Medulla oblongata (tissue), 1 donor: Measurements from ENCODE around the gene SSUH2.
"Not testable (repeated sequence)": the region's sequence is repeated elsewhere in the genome, so short reads cannot be mapped to it uniquely, and the experiment has no call there.

Experiments used
- DNase-seq: peaks from one replicate; pipeline ENCODE4 v3.0.0-alpha.2; 2015; ENCODE audit errors: extremely low spot score

The SSUH2 gene, protein sequence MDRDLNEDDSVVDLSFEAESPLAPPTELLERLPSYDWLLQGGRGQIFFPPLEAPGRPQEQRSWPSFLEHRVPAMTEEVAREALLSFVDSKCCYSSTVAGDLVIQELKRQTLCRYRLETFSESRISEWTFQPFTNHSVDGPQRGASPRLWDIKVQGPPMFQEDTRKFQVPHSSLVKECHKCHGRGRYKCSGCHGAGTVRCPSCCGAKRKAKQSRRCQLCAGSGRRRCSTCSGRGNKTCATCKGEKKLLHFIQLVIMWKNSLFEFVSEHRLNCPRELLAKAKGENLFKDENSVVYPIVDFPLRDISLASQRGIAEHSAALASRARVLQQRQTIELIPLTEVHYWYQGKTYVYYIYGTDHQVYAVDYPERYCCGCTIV

DNA sequence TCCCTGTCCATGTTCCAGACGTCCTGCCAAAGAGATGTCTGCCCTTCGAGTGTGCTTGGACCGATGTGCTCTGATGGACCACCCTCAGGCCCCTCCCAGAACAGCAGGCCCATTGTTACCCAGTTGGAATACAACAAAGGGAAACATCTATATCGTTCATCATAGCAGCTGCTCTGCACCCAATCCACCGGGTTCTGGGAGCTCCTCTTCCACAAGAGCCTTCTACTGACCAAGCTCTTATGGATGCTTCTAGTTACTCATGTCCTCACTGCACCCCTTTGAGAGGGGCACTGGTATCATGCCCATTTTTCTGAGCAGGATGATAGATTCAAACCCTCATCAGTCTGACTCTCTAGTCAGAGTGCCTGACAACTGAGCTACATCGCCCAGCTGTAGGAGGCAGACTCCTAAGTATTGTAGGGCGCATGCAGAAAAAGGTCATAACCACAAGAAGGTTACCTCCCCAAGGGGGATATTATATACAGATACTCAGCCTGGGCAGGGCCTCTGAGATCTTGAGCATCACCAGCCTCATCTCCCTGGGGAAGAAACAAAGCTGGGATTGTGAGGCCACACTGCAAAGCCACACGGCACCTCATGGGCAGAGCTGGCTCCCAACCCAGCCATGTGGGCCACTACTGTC lies at the start of gene SSUH2:
SSUH2 (minus strand) TSS at position 51 of the 643 bp plus-strand sequence; CDS start at position 11, 40 bp downstream.
- no peak for DNase-seq

DNA sequence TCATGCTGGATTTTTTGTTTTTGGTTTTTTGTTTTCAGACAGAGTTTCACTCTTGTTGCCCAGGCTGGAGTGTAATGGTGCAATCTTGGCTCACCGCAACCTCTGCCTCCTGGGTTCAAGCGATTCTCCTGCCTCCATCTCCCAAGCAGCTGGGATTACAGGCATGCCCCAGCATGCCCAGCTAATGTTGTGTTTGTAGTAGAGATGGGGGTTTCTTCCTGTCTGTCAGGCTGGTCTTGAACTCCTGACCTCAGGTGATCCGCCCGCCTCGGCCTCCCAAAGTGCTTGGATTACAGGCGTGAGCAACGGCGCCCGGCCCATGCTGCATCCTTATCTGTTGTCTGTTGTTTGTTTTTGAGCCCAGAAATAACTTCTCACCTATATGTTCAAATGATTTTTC lies 46.7 kb upstream of the SSUH2 start:
- DNase-seq = not testable (repeated sequence)

DNA sequence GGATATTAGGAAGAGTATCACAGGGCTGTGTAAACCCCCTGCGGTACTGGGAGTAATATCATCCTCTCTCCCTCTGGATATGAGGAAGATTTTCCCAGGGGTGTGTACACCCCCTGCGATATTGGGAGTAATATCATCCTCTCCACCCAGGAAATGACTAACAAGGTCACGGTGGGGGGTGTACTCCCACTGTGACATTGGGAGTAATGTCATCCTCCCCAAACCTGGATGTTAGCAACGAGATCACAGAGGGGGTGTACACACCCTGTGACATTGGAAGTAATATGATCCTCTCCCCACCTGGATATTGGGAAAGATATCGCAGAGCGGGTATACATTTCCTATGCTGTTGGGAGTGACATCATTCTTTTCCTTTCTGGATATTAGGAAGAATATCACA lies 40.4 kb upstream of the SSUH2 start:
- not testable (repeated sequence) for DNase-seq

DNA sequence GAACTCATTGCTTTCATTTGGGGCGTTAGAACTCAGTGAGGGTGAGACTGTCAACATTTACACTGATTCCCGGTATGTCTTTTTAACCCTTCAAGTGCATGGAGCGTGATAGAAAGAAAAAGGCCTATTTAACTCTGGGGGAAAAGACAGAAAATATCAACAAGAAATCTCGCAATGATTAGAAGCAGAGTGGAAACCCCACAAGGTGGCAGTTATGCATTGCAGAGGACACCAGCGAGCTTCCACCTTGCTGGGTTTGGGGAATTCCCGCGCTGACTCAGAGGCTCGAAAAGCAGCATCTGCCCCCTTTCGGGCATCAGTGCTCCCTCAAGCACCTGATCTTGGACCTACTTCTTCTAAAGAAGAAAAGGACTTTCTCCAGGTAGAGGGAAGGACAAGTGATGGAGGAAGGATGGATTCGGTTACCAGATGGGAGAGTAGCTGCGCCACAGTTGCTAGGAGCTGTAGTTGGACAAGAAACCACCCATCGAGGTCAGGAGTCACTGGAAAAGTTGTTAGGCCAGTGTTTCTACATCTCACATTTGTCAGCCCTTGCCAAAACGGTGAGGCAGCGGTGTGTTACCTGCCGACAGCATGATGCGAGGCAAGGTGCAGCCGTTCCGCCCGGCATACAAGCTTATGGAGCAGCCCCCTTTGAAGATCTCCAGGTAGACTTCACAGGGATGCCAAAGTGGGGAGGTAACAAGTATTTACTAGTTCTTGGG lies 38.4 kb upstream of the SSUH2 start:
- not testable (repeated sequence) for DNase-seq

DNA sequence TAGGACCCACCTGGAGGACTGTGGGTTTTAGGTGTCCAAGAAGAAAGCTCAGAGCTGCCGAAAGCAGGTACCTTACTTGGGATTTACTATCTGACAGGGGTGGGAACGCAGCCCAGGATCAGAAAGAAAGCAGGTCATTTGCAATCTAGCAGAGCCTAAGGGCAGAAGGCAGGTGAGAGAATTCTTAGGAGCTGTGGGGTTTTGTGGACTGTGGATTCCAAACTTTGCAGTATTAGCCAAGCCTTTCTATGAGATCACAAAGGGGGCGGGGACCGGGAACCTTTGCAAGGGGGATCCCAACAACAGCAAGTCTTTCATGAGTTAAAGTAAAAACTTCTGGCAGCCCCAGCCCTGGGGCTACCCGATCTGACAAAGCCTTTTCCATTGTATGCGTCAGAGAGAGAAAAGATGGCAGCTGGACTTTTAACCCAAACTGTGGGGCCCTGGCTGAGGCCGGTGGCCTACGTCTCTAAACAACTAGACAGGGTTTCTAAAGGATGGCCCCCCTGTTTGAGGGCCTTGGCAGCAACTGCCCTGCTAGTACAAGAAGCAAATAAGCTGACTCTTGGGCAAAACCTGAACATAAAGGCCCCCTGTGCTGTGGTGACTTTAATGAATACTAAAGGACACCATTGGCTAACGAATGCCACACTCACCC lies 37.4 kb upstream of the SSUH2 start:
- not testable (repeated sequence) for DNase-seq

DNA sequence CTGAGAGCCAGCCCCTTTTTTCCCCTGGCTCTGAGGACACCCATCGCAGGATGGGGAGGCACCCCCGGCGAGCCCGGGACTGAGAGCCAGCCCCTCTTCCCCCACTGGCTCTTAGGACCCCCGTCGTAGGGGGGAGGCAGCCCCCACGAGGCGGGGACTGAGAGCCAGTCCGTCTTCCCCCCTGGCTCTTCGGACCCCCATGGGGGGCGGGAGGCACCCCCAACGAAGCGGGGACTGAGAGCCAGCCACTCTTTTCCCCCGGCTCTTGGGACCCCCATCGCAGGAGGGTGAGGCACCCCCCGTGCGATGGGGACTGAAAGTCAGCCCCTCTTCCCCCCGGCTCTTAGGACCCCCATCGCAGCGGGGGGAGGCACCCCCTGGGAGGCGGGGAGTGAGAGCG lies 36.8 kb upstream of the SSUH2 start:
- DNase-seq = no peak

DNA sequence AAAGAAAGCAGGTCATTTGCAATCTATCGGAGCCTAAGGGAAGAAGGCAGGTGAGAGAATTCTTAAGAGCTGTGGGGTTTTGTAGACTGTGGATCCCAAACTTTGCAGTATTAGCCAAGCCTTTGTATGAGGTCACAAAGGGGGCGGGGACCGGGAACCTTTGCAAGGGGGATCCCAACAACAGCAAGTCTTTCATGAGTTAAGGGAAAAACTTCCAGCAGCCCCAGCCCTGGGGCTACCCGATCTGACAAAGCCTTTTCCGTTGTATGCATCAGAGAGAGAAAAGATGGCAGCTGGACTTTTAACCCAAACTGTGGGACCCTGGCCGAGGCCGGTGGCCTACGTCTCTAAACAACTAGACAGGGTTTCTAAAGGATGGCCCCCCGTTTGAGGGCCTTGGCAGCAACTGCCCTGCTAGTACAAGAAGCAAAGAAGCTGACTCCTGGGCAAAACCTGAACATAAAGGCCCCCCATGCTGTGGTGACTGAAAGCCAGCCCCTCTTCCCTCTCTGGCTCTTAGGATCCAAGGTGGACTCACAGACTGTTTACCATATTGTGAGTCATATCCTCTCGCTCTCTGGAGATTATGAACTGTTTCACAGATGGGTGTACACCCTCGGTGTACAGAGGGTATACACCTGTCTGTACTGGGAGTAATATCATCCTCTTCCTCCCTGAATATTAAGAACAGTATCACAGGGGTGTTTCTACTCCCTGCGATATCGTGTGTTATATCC lies 35.4 kb upstream of the SSUH2 start:
- not testable (repeated sequence) for DNase-seq

DNA sequence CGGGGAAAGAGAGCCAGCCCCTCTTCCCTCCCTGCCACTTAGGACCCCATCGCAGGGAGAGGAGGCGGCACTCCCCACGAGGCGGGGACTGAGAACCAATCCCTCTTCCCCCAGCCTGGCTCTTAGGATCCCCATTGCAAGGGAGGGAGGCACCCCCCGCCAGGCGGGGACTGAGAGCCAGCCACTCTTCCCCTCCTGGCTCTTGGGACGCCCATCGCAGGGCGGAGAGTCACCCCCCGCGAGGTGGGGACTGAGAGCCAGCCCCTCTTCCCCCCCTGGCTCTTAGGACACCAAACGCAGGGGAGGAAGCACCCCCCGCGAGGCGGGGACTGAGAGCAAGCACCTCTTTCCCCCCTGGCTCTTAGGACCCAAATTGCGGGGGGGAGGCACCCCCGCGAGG lies 34.2 kb upstream of the SSUH2 start:
- no peak for DNase-seq

DNA sequence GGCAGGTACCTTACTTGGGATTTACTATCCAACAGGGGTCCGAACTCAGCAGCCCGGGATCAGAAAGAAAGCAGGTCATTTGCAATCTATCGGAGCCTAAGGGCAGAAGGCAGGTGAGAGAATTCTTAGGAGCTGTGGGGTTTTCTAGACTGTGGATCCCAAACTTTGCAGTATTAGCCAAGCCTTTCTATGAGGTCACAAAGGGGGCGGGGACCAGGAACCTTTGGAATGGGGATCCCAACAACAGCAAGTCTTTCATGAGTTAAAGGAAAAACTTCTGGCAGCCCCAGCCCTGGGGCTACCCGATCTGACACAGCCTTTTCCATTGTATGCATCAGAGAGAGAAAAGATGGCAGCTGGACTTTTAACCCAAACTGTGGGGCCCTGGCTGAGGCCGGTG lies 32.7 kb upstream of the SSUH2 start:
- not testable (repeated sequence) for DNase-seq

DNA sequence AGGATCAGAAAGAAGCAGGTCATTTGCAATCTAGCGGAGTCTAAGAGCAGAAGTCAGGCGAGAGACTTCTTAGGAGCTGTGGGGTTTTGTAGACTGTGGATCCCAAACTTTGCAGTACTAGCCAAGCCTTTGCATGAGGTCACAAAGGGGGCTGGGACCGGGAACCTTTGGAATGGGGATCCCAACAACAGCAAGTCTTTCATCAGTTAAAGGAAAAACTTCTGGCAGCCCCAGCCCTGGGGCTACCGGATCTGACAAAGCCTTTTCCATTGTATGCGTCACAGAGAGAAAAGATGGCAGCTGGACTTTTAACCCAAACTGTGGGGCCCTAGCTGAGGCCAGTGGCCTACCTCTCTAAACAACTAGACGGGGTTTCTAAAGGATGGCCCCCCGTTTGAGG lies 31.0 kb upstream of the SSUH2 start:
- DNase-seq = not testable (repeated sequence)

DNA sequence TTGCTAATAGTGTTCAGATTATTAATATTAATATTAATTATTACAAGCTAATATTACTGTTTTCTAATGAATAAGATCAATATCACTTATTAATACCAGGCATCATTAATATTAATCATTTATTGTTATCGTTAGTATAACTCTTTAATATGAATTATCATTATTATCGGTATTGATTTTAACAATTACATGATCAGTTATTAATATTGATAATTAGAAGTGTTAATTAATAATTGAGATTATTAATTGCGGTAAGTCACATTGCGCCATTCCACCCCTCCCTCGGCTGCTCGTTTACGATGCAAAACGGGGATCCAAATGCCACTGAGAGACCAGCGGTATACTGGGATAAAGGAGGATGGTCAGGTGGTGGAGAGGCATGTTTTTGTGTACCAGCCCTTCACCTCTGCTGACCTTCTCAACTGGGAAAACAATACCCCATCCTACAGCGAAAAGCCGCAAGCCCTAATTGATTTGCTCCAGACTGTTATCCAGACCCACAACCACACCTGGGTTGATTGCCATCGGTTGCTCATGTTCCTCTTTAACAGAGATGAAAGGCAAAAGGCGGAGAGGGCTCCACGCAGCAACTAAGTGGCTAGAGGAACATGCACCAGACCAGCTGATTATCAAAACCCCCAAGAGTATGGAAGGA lies 28.6 kb upstream of the SSUH2 start:
- DNase-seq = no peak

DNA sequence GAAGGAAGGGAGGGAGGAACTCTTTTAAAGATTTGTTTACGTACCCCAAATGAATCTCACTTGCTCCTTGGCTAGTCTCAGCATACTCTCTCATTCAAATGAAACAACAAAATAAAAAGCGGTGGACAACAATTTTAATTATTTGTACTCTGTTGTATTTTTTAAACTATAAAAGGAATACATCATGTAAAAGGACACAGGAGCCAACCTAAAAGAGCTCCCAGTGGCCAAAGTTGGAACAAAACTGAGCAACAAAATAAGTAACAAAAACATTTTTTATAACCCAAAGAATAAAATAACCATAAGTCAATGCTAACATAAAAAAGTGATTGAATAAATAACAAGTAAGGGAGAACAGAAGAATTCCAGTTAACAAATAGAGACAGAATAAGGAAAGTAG lies 24.4 kb upstream of the SSUH2 start:
- DNase-seq = no peak

DNA sequence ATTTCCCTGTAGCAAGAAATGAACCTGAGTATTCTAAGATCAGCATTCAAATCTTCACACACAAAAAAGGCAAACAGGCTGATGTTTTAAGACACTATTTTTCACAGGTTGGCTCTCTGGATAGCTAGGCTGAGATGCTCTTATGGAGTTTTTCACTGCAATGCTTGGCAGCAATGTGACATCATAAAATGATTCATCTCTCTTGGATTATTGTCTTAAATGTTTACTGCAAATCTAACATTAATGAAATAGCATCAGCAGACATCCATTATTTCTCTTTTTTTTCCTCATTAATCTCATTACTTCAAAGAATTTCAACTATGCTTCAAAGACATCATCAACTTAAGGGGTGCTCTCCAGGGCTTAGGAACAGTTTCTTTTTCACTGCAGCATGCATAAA lies 23.6 kb upstream of the SSUH2 start:
- DNase-seq = no peak

DNA sequence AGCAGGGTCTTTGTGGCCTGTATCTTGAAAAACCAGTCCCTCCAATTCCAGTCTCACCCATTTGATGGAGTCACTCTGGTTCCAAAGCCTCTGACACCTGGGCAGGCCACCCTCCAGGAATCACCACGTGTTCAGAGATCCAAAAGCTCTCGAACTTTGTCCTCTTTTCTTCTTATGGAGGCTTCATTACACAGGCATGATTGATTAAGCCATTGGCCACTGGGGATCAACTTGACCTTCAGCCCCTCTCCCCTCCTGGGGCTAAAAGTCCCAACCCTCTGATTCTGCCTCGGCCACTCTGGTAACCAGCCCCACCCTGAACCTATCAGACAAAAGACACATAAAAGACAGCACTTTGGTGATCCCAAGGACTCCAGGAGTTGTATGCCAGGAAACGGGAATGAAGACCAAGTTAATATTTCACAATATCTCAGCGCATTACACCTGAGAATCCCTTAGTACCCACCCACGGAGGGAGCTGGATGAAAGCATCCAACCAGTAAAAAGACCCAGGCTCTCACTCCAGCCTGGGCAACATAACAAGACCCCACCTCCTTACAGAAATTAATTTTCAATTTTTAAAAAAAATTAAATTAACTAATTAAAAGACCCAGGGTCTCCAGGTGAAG lies 23.0 kb upstream of the SSUH2 start:
- DNase-seq = no peak

DNA sequence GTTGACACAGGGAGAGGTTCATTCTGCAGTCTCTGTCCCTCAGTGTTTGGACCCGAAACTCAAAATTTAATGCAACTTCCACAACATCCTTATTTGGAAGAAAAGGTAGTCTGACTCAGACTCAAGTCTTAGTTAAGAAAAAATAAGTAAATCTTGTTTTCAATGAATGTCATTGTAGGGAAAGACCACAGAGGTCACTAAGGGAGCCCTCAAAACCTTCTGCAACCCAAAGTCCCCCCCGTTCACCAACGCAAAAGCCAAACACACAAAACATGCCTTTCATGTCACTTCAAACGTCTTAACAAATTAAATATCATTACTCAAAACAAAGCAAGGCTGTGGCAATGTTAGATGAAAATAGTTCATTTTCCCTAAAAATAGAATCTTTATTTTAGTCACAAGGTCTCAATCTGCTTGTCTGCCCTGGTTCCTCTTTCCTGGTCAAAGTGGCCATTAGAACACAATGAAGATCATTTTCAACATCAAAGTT lies 20.9 kb upstream of the SSUH2 start:
- no peak for DNase-seq

DNA sequence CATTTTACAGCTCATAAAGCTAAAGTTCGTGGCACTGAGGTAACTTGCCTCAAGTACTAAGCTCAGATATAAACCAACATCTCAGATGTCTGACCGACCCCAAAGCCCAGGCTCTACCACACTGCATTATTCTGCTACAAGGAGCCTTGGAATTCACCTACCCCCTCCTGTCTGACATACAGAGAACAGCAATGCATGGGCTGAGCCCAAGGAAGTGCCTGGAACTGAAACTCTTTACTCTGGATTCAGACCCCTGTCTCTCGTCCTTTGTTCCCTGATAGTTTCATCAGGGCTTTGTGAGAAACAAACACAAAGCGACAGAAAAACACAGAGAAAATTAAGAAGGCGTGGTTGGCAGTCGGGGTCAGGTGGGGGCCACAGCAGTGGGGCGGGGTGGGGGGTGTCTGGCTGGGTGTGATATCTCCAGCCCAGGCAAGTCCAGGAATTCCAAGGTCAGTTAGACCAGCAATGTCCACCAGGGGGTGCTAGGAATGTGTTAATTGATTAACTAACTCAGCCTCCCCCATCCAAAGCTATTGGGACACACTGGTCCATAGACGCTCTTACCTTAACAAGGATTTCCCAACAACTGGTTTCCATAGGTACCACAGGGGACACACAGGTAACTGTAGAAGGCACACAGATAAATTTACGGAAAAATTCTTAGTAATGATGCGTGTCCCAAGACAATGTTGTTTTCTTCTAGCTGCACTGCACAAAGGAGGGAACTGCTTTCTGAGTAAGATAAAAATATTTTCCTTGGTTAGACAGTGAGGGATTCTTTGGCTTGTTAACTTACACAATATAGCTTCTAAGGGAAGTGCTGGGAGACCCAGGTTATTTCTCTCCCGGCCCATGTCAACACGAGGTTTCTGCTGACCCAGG lies 18.8 kb upstream of the SSUH2 start:
- peak; percentile 68 for DNase-seq

DNA sequence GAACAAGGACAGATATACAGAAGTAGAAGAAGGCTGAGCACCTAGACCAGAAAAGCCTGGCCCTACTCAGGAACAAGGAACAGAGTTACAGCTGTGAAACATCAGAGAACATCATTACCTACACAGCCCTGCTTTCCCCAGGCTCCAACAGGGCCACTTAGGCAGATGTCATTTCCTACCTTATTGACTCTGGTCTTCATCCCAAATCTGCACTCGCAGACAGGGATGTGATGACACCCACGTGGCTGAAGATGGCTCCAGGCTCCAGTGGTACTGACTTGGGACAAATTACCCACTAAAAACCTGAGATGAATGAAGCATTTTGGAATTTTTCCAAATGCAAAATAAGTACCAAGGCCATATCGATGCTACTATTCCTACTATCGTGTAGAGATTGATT lies 18.0 kb upstream of the SSUH2 start:
- no peak for DNase-seq

DNA sequence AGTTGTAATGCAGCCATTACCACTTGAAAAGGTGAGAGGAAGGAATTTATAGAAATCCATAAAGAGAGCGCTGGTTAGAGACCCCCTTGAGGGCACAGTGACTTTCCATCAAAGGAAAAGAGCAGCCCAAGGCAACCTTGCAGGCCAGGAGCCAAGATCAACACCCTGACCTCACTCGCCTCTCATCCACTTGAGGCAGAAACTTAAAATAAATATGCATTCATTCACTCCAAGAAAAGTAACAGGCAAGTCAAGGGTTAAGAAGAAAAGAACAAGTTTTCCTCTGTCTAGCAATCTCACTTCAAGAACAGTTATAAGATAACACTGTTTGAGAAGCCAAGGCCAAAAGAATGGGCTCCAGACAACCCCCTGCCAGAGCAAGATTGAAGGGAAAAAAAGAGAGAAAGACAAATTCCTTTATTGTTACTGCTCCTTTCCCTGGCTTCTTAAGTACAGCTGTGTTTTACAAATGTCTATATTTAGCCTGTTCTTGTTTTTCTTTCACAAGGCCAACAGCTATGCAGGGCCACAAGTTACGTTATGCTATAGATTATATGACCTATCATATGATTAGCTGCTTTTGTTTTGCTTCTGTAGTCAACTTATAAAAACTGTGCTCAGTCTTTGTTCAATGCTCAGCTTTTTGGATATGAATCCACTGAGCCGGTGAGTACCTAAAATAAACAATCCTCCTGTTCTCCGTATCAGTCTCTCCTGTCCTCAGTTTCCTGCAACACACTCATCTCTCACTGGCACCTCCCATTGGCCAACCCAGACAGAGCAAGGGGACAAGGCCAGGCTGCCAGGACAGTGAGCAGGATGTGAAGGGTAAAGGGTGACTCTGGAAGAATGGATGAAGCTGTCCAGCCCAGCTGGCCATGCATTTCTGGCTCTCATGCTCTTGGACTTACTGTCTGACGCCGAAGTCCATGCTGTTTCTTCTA lies 15.8 kb upstream of the SSUH2 start:
- DNase-seq = no peak
